CD4-positive, CD25-positive, alpha-beta regulatory T cell (primary cell): ENCODE data around the gene CABP7. TPM values are rescaled to one million over a fixed set of nuclear protein-coding genes. Genes with fewer than 3 reads are reported as not detected.
A peak's percentile ranks its signal among the peaks of the same experiment; 100 is the strongest.

Source experiments
- ATAC-seq, 2 donors: fragments of 150-1000 bp; cut with Tn5 transposase; one replicate each; pipeline ENCODE4 v1.10.0; 2021; ENCODE audit warnings: low read depth in 2 of 2, moderate number of reproducible peaks in 2 of 2, moderate library complexity in 1 of 2
- DNase-seq, 3 donors: peaks; one replicate each; pipeline versions ENCODE4 v3.0.0 to v3.0.0-alpha.2; 2012 to 2022; ENCODE audit warnings: mixed read lengths in 1 of 3
- H3K27ac ChIP-seq: one replicate; pipeline ENCODE4 v1.7.0; 2013; ENCODE audit warnings: mild to moderate bottlenecking, low read length; ENCODE audit not compliant: insufficient read depth, poor library complexity, severe bottlenecking
- H3K27me3 ChIP-seq: one replicate; pipeline ENCODE4 v1.7.0; 2013; ENCODE audit warnings: low read length; ENCODE audit not compliant: control insufficient read depth, insufficient read depth
- H3K36me3 ChIP-seq: one replicate; pipeline ENCODE4 v1.7.0; 2013; ENCODE audit warnings: mild to moderate bottlenecking, low read length, moderate library complexity; ENCODE audit not compliant: control insufficient read depth, insufficient read depth
- H3K4me1 ChIP-seq: 2 replicates; pipeline ENCODE4 v1.7.0; 2013; ENCODE audit warnings: mild to moderate bottlenecking, low read length; ENCODE audit not compliant: insufficient read depth, control insufficient read depth, poor library complexity, severe bottlenecking
- H3K4me3 ChIP-seq: one replicate; pipeline ENCODE4 v1.7.0; 2013; ENCODE audit warnings: low read depth, mild to moderate bottlenecking, low read length, moderate library complexity
- H3K9me3 ChIP-seq, 2 experiments: 1 replicate in 1 of 2; 2 replicates in 1 of 2; pipeline ENCODE4 v1.7.0; 2013; ENCODE audit warnings: low read length in 2 of 2, mild to moderate bottlenecking in 1 of 2, moderate library complexity in 1 of 2; ENCODE audit not compliant: control insufficient read depth in 2 of 2
- H3K27ac Mint-ChIP-seq, 3 donors: one replicate each; pipeline ENCODE4 v1.8.0; 2020 to 2022; ENCODE audit warnings: mild to moderate bottlenecking in 3 of 3, mixed read lengths in 3 of 3, moderate library complexity in 2 of 3
- H3K27me3 Mint-ChIP-seq: one replicate; pipeline ENCODE4 v1.8.0; 2022; ENCODE audit warnings: mild to moderate bottlenecking, mixed read lengths
- H3K36me3 Mint-ChIP-seq: one replicate; pipeline ENCODE4 v1.8.0; 2020; ENCODE audit warnings: mixed read lengths
- H3K4me1 Mint-ChIP-seq, 4 donors: one replicate each; pipeline ENCODE4 v1.8.0; 2020 to 2022; ENCODE audit warnings: mixed read lengths in 4 of 4, mild to moderate bottlenecking in 1 of 4
- H3K4me3 Mint-ChIP-seq, 4 donors: one replicate each; pipeline ENCODE4 v1.8.0; 2020 to 2022; ENCODE audit warnings: mild to moderate bottlenecking in 4 of 4, mixed read lengths in 4 of 4, moderate library complexity in 3 of 4
- H3K9me3 Mint-ChIP-seq, 7 donors: one replicate each; pipeline ENCODE4 v1.8.0; 2020 to 2022; ENCODE audit warnings: mixed read lengths in 7 of 7, mild to moderate bottlenecking in 3 of 7, moderate library complexity in 2 of 7
- polyA plus RNA-seq, 4 donors: library from polyadenylated mRNA; unstranded; fragments of 300-500 nt; fragmentation: Illumina TruSeq; gene quantifications; one replicate each; pipeline ENCODE4 v1.2.3, GENCODE V29; 2021
- total RNA-seq: library from RNA; stranded (reverse); gene quantifications from one replicate; pipeline ENCODE4 v1.2.3, GENCODE V29; 2022

CABP7 gene
- total RNA-seq (0.35 TPM), polyA plus RNA-seq (under 1 TPM; 0.11 to 0.23 (median 0.16) TPM)

- no peak for DNase-seq
Observed at GRCh38 chr22:29719899-29720645, at the start of gene CABP7. TSS of gene CABP7 (plus strand) at chr22:29720003. CDS start at chr22:29720425, 422 bp downstream.

GRCh38 chr22:29670626-29671025 is 49.2 kb upstream of the CABP7 start:
- ATAC-seq (no peak), DNase-seq (no peak)
- no peak overlapping the region for H3K27ac ChIP-seq
- Mint-ChIP-seq H3K9me3 (no peaks in the 10 kb centered on the region), H3K36me3 (peaks cover 30% of the 10 kb centered on the region), H3K4me3 (no peak overlapping the region), H3K4me1 (no peaks in the 10 kb centered on the region), H3K27me3 (no peaks in the 10 kb centered on the region), H3K27ac (peak overlapping the region in 2 of 3 donors; percentile 2 to 48)
- H3K4me1 ChIP-seq, result no peaks in the 10 kb centered on the region
- H3K36me3 ChIP-seq, result peaks cover 70% of the 10 kb centered on the region
- no peak overlapping the region for H3K4me3 ChIP-seq
- no peaks in the 10 kb centered on the region for H3K9me3 ChIP-seq
- no peaks in the 10 kb centered on the region for H3K27me3 ChIP-seq

More at GRCh38 chr22:29719899-29720645, at the start of gene CABP7:
- no peak within 1 kb of the TSS for H3K27ac ChIP-seq
- no peaks in the 10 kb centered on the region for H3K9me3 ChIP-seq
- H3K4me3 Mint-ChIP-seq, result peak within 1 kb of the TSS in 2 of 4 donors; percentile 21 to 33
- ATAC-seq, result no peak
- no peaks in the 10 kb centered on the region for H3K9me3 Mint-ChIP-seq
- peaks cover 67% of the 10 kb centered on the region for H3K27me3 Mint-ChIP-seq
- H3K27me3 ChIP-seq, result peaks cover 3% of the 10 kb centered on the region
- H3K4me1 ChIP-seq, result peaks cover 5% of the 10 kb centered on the region
- no peak within 1 kb of the TSS for H3K4me3 ChIP-seq
- H3K27ac Mint-ChIP-seq, result no peak within 1 kb of the TSS
- H3K36me3 ChIP-seq, result no peaks in the 10 kb centered on the region
- H3K36me3 Mint-ChIP-seq, result no peaks in the 10 kb centered on the region
- H3K4me1 Mint-ChIP-seq, result peaks cover 0 to 12% (median 0%) of the 10 kb centered on the region in 4 donors

- Histone ChIP-seq H3K27ac (no peak overlapping the region), H3K4me1 (no peaks in the 10 kb centered on the region), H3K4me3 (no peak overlapping the region), H3K9me3 (no peaks in the 10 kb centered on the region), H3K27me3 (no peaks in the 10 kb centered on the region), H3K36me3 (peaks cover 89% of the 10 kb centered on the region)
- Mint-ChIP-seq H3K4me1 (no peaks in the 10 kb centered on the region), H3K27me3 (no peaks in the 10 kb centered on the region), H3K27ac (no peak overlapping the region), H3K4me3 (no peak overlapping the region), H3K36me3 (peaks cover 45% of the 10 kb centered on the region), H3K9me3 (no peaks in the 10 kb centered on the region)
- DNase-seq (no peak), ATAC-seq (no peak)
Observed at GRCh38 chr22:29673361-29674066, 46.3 kb upstream of the CABP7 start.

- Histone ChIP-seq H3K36me3 (peaks cover 89% of the 10 kb centered on the region), H3K4me1 (no peaks in the 10 kb centered on the region), H3K27me3 (no peaks in the 10 kb centered on the region), H3K4me3 (no peak overlapping the region), H3K27ac (no peak overlapping the region), H3K9me3 (no peaks in the 10 kb centered on the region)
- Mint-ChIP-seq H3K4me3 (no peak overlapping the region), H3K4me1 (no peaks in the 10 kb centered on the region), H3K9me3 (no peaks in the 10 kb centered on the region), H3K27me3 (no peaks in the 10 kb centered on the region), H3K27ac (no peak overlapping the region), H3K36me3 (peaks cover 42% of the 10 kb centered on the region)
- DNase-seq (no peak), ATAC-seq (no peak)
Observed at GRCh38 chr22:29674121-29674520, 45.7 kb upstream of the CABP7 start.

GRCh38 chr22:29679316-29679715 is 40.5 kb upstream of the CABP7 start:
- Histone ChIP-seq H3K9me3 (no peaks in the 10 kb centered on the region), H3K4me1 (no peaks in the 10 kb centered on the region), H3K4me3 (no peak overlapping the region), H3K27me3 (no peaks in the 10 kb centered on the region), H3K36me3 (peaks cover 80% of the 10 kb centered on the region), H3K27ac (no peak overlapping the region)
- H3K4me3 Mint-ChIP-seq, result no peak overlapping the region
- no peaks in the 10 kb centered on the region for H3K4me1 Mint-ChIP-seq
- no peaks in the 10 kb centered on the region for H3K27me3 Mint-ChIP-seq
- DNase-seq (no peak), ATAC-seq (no peak)
- H3K27ac Mint-ChIP-seq, result no peak overlapping the region
- H3K36me3 Mint-ChIP-seq, result peaks cover 47% of the 10 kb centered on the region
- no peaks in the 10 kb centered on the region for H3K9me3 Mint-ChIP-seq

GRCh38 chr22:29683536-29683935 is 36.3 kb upstream of the CABP7 start:
- no peaks in the 10 kb centered on the region for H3K9me3 ChIP-seq
- peaks cover 63% of the 10 kb centered on the region for H3K36me3 ChIP-seq
- ATAC-seq (no peak), DNase-seq (no peak)
- H3K4me3 ChIP-seq, result no peak overlapping the region
- no peaks in the 10 kb centered on the region for H3K4me1 Mint-ChIP-seq
- no peak overlapping the region for H3K27ac ChIP-seq
- peak overlapping the region in 1 of 3 donors; percentile 5 for H3K27ac Mint-ChIP-seq
- H3K9me3 Mint-ChIP-seq, result no peaks in the 10 kb centered on the region
- no peaks in the 10 kb centered on the region for H3K27me3 Mint-ChIP-seq
- no peaks in the 10 kb centered on the region for H3K4me1 ChIP-seq
- no peak overlapping the region for H3K4me3 Mint-ChIP-seq
- no peaks in the 10 kb centered on the region for H3K27me3 ChIP-seq
- peaks cover 24% of the 10 kb centered on the region for H3K36me3 Mint-ChIP-seq

GRCh38 chr22:29684244-29684643 is 35.6 kb upstream of the CABP7 start:
- H3K4me3 ChIP-seq, result no peak overlapping the region
- H3K27me3 Mint-ChIP-seq, result no peaks in the 10 kb centered on the region
- DNase-seq (no peak), ATAC-seq (no peak)
- H3K27ac Mint-ChIP-seq, result no peak overlapping the region
- H3K4me1 Mint-ChIP-seq, result no peaks in the 10 kb centered on the region
- H3K36me3 ChIP-seq, result peaks cover 56% of the 10 kb centered on the region
- peaks cover 24% of the 10 kb centered on the region for H3K36me3 Mint-ChIP-seq
- no peaks in the 10 kb centered on the region for H3K9me3 Mint-ChIP-seq
- H3K27me3 ChIP-seq, result no peaks in the 10 kb centered on the region
- no peaks in the 10 kb centered on the region for H3K4me1 ChIP-seq
- no peak overlapping the region for H3K27ac ChIP-seq
- H3K9me3 ChIP-seq, result no peaks in the 10 kb centered on the region
- H3K4me3 Mint-ChIP-seq, result no peak overlapping the region
